ENCODE data around the gene NCAM2. TPM values are rescaled to one million over a fixed set of nuclear protein-coding genes. Genes with fewer than 3 reads are reported as not detected.

Gene NCAM2
- total and polyA plus RNA-seq, 2 experiments from 2014 or later, result 1.7 to 6.3 TPM

DNA sequence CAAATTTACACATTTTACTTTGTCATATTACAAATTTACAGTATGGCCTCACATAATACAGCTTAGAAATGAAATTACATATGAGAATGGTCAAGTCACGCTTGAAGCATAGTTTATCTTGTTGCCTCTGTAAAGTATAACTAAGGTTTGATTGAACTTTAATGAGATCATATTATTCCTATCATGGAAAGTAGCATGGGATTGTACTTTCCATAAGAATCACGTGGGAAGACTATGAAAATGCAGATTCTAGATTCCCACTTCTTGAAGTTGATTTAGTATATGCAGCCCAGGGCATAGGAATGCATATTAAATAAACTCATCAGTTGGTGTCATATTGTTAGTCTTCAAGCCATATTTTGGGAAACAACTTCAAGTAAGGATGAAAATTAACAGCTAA is 342.8 kb downstream of the NCAM2 start:
- no peak overlapping the region for H2AFZ ChIP-seq
- H3K27me3 ChIP-seq, result no peaks in the 10 kb centered on the region
- DNase-seq (ENCODE audit: low spot score), result no peak
- no peaks in the 10 kb centered on the region for H3K9me2 ChIP-seq (replicated peaks; ENCODE audit: insufficient read depth)
- H4K20me1 ChIP-seq (ENCODE audit: insufficient read depth, poor library complexity, severe bottlenecking), result no peaks in the 10 kb centered on the region
- no peak overlapping the region for H3K4me2 ChIP-seq
- H3K9me3 ChIP-seq (ENCODE audit: low read depth), result no peaks in the 10 kb centered on the region
- H3K79me2 ChIP-seq, result no peaks in the 10 kb centered on the region
- no peak overlapping the region for H3K27ac ChIP-seq
- TF ChIP-seq EZH2 (IDR thresholded peaks at IDR 0.05; ENCODE audit: borderline replicate concordance) (no peak), EZH2phosphoT487 (IDR thresholded peaks at IDR 0.05; ENCODE audit: low read depth, severe bottlenecking, unreplicated experiment) (no peak), CTCF (IDR thresholded peaks at IDR 0.05; ENCODE audit: poor library complexity) (no peak)
- 86% methylated on average over 2 of the region's 2 CpGs for WGBS (ENCODE audit: low lambda C conversion rate, missing lambda C conversion rate)
- no peaks in the 10 kb centered on the region for H3K4me1 ChIP-seq (ENCODE audit: insufficient read depth)
- H3K36me3 ChIP-seq (replicated peaks; ENCODE audit: insufficient read depth, low read depth), result no peaks in the 10 kb centered on the region
- no peak overlapping the region for H3K4me3 ChIP-seq

GRCh38 chr21:21345296-21345695 is 347.1 kb downstream of the NCAM2 start:
- H3K36me3 ChIP-seq (replicated peaks; ENCODE audit: insufficient read depth, low read depth), result no peaks in the 10 kb centered on the region
- peaks cover 12% of the 10 kb centered on the region for H3K9me3 ChIP-seq (ENCODE audit: low read depth)
- no peak for DNase-seq (ENCODE audit: low spot score)
- H3K79me2 ChIP-seq, result no peaks in the 10 kb centered on the region
- TF ChIP-seq CTCF (IDR thresholded peaks at IDR 0.05; ENCODE audit: poor library complexity) (no peak), EZH2 (IDR thresholded peaks at IDR 0.05; ENCODE audit: borderline replicate concordance) (no peak), EZH2phosphoT487 (IDR thresholded peaks at IDR 0.05; ENCODE audit: low read depth, severe bottlenecking, unreplicated experiment) (no peak)
- H2AFZ ChIP-seq, result no peak overlapping the region
- no peaks in the 10 kb centered on the region for H3K4me1 ChIP-seq (ENCODE audit: insufficient read depth)
- H3K9me2 ChIP-seq (replicated peaks; ENCODE audit: insufficient read depth), result no peaks in the 10 kb centered on the region
- no peaks in the 10 kb centered on the region for H3K27me3 ChIP-seq
- WGBS (ENCODE audit: low lambda C conversion rate, missing lambda C conversion rate), result 65% methylated on average over 1 of the region's 1 CpG
- no peak overlapping the region for H3K4me3 ChIP-seq
- H3K27ac ChIP-seq, result no peak overlapping the region
- no peaks in the 10 kb centered on the region for H4K20me1 ChIP-seq (ENCODE audit: insufficient read depth, poor library complexity, severe bottlenecking)
- no peak overlapping the region for H3K4me2 ChIP-seq

DNA sequence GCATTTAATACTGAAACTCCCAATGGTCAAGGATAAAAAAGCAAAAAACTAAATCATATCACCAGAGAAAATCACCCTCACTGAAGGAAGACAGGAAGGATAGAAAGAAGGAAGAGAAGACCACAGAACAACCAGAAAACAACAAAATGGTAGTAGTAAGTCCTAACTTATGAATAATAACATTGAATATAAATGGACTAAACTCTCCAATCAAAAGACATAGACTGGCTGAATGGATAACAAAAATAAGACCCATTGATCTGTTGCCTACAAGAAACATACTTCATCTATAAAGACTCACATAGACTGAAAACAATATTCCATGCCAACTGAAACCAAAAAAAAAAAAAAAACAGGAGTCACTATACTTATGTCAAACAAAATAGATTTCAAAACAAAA is 347.7 kb downstream of the NCAM2 start:
- Histone ChIP-seq H3K27me3 (no peaks in the 10 kb centered on the region), H3K4me1 (ENCODE audit: insufficient read depth) (no peaks in the 10 kb centered on the region), H3K27ac (no peak overlapping the region), H3K36me3 (replicated peaks; ENCODE audit: insufficient read depth, low read depth) (no peaks in the 10 kb centered on the region), H2AFZ (no peak overlapping the region), H3K79me2 (no peaks in the 10 kb centered on the region), H3K4me2 (no peak overlapping the region), H3K9me2 (replicated peaks; ENCODE audit: insufficient read depth) (no peaks in the 10 kb centered on the region), H3K9me3 (ENCODE audit: low read depth) (peaks cover 12% of the 10 kb centered on the region), H4K20me1 (ENCODE audit: insufficient read depth, poor library complexity, severe bottlenecking) (no peaks in the 10 kb centered on the region), H3K4me3 (no peak overlapping the region)
- TF ChIP-seq EZH2phosphoT487 (IDR thresholded peaks at IDR 0.05; ENCODE audit: low read depth, severe bottlenecking, unreplicated experiment) (no peak), EZH2 (IDR thresholded peaks at IDR 0.05; ENCODE audit: borderline replicate concordance) (no peak), CTCF (IDR thresholded peaks at IDR 0.05; ENCODE audit: poor library complexity) (no peak)
- no peak for DNase-seq (ENCODE audit: low spot score)

- no peaks in the 10 kb centered on the region for H3K4me1 ChIP-seq (ENCODE audit: insufficient read depth)
- no peak overlapping the region for H3K27ac ChIP-seq
- DNase-seq (ENCODE audit: low spot score), result no peak
- H2AFZ ChIP-seq, result no peak overlapping the region
- H4K20me1 ChIP-seq (ENCODE audit: insufficient read depth, poor library complexity, severe bottlenecking), result no peaks in the 10 kb centered on the region
- no peaks in the 10 kb centered on the region for H3K9me3 ChIP-seq (ENCODE audit: low read depth)
- no peak overlapping the region for H3K4me2 ChIP-seq
- TF ChIP-seq EZH2phosphoT487 (IDR thresholded peaks at IDR 0.05; ENCODE audit: low read depth, severe bottlenecking, unreplicated experiment) (no peak), EZH2 (IDR thresholded peaks at IDR 0.05; ENCODE audit: borderline replicate concordance) (no peak), CTCF (IDR thresholded peaks at IDR 0.05; ENCODE audit: poor library complexity) (no peak)
- no peaks in the 10 kb centered on the region for H3K79me2 ChIP-seq
- no peaks in the 10 kb centered on the region for H3K27me3 ChIP-seq
- no peaks in the 10 kb centered on the region for H3K9me2 ChIP-seq (replicated peaks; ENCODE audit: insufficient read depth)
- H3K36me3 ChIP-seq (replicated peaks; ENCODE audit: insufficient read depth, low read depth), result no peaks in the 10 kb centered on the region
- H3K4me3 ChIP-seq, result no peak overlapping the region
Observed at GRCh38 chr21:21366277-21366676, 368.1 kb downstream of the NCAM2 start.

Data from hepatocyte (in vitro differentiated cells).